ENCODE results near the gene PRKCA.

Gene PRKCA

GRCh38 chr17:66843627-66844026 lies 541.2 kb downstream of the PRKCA start:
- Histone ChIP-seq H3K79me2 (ENCODE audit: control insufficient read depth, low read length) (no peaks in the 10 kb centered on the region), H3K27ac (ENCODE audit: low read depth, low read length) (no peak overlapping the region), H3F3A (ENCODE audit: control insufficient read depth, insufficient read depth) (no peaks in the 10 kb centered on the region), H3K9me2 (replicated peaks; ENCODE audit: control insufficient read depth, low read length) (no peaks in the 10 kb centered on the region), H3K4me3 (ENCODE audit: low read length) (no peak overlapping the region), H3K4me2 (ENCODE audit: low read length) (no peak overlapping the region), H3K4me1 (ENCODE audit: control insufficient read depth, low read length) (no peaks in the 10 kb centered on the region), H3K9me3 (ENCODE audit: control insufficient read depth, insufficient read depth, low read length) (peaks cover 18% of the 10 kb centered on the region; the same call in 1 of the 2 replicates), H3K27me3 (ENCODE audit: control insufficient read depth, low read length) (no peaks in the 10 kb centered on the region), H3K36me3 (ENCODE audit: control insufficient read depth, low read length) (no peaks in the 10 kb centered on the region), H4K20me1 (ENCODE audit: control insufficient read depth, insufficient read depth, low read depth, low read length) (no peaks in the 10 kb centered on the region)
- TF ChIP-seq EZH2phosphoT487 (IDR thresholded peaks at IDR 0.05; ENCODE audit: borderline replicate concordance, low read length): no peak
- no peak for TF ChIP-seq CTCF (IDR thresholded peaks at IDR 0.05; ENCODE audit: low read depth, low read length, poor library complexity, severe bottlenecking)

GRCh38 chr17:66847704-66848103 lies 545.3 kb downstream of the PRKCA start:
- H3K27me3 ChIP-seq (ENCODE audit: control insufficient read depth, low read length): no peaks in the 10 kb centered on the region
- no peaks in the 10 kb centered on the region for H3K9me2 ChIP-seq (replicated peaks; ENCODE audit: control insufficient read depth, low read length)
- no peak overlapping the region for H3K4me3 ChIP-seq (ENCODE audit: low read length)
- TF ChIP-seq EZH2phosphoT487 (IDR thresholded peaks at IDR 0.05; ENCODE audit: borderline replicate concordance, low read length) (no peak), CTCF (IDR thresholded peaks at IDR 0.05; ENCODE audit: low read depth, low read length, poor library complexity, severe bottlenecking) (no peak)
- H3K4me2 ChIP-seq (ENCODE audit: low read length): no peak overlapping the region
- no peaks in the 10 kb centered on the region for H3F3A ChIP-seq (ENCODE audit: control insufficient read depth, insufficient read depth)
- no peaks in the 10 kb centered on the region for H3K36me3 ChIP-seq (ENCODE audit: control insufficient read depth, low read length)
- peaks cover 8% of the 10 kb centered on the region for H3K4me1 ChIP-seq (ENCODE audit: control insufficient read depth, low read length)
- peaks cover 18% of the 10 kb centered on the region; the same call in 1 of the 2 replicates for H3K9me3 ChIP-seq (ENCODE audit: control insufficient read depth, insufficient read depth, low read length)
- no peaks in the 10 kb centered on the region for H3K79me2 ChIP-seq (ENCODE audit: control insufficient read depth, low read length)
- no peak overlapping the region for H3K27ac ChIP-seq (ENCODE audit: low read depth, low read length)
- no peaks in the 10 kb centered on the region for H4K20me1 ChIP-seq (ENCODE audit: control insufficient read depth, insufficient read depth, low read depth, low read length)

GRCh38 chr17:66848496-66848895 lies 546.1 kb downstream of the PRKCA start:
- Histone ChIP-seq H3K79me2 (ENCODE audit: control insufficient read depth, low read length) (no peaks in the 10 kb centered on the region), H3K27me3 (ENCODE audit: control insufficient read depth, low read length) (no peaks in the 10 kb centered on the region)
- TF ChIP-seq CTCF (IDR thresholded peaks at IDR 0.05; ENCODE audit: low read depth, low read length, poor library complexity, severe bottlenecking): no peak
- no peak for TF ChIP-seq EZH2phosphoT487 (IDR thresholded peaks at IDR 0.05; ENCODE audit: borderline replicate concordance, low read length)

More at GRCh38 chr17:66848496-66848895, 546.1 kb downstream of the PRKCA start:
- H3K4me1 ChIP-seq (ENCODE audit: control insufficient read depth, low read length): peaks cover 8% of the 10 kb centered on the region
- no peaks in the 10 kb centered on the region for H3F3A ChIP-seq (ENCODE audit: control insufficient read depth, insufficient read depth)
- H3K9me3 ChIP-seq (ENCODE audit: control insufficient read depth, insufficient read depth, low read length): peaks cover 18% of the 10 kb centered on the region; the same call in 1 of the 2 replicates
- no peak overlapping the region for H3K27ac ChIP-seq (ENCODE audit: low read depth, low read length)
- no peaks in the 10 kb centered on the region for H3K36me3 ChIP-seq (ENCODE audit: control insufficient read depth, low read length)
- H4K20me1 ChIP-seq (ENCODE audit: control insufficient read depth, insufficient read depth, low read depth, low read length): no peaks in the 10 kb centered on the region
- H3K9me2 ChIP-seq (replicated peaks; ENCODE audit: control insufficient read depth, low read length): no peaks in the 10 kb centered on the region
- no peak overlapping the region for H3K4me2 ChIP-seq (ENCODE audit: low read length)
- no peak overlapping the region for H3K4me3 ChIP-seq (ENCODE audit: low read length)

All from DOHH2 (cell line).